Measurements from ENCODE around the gene WDR89.

DNA sequence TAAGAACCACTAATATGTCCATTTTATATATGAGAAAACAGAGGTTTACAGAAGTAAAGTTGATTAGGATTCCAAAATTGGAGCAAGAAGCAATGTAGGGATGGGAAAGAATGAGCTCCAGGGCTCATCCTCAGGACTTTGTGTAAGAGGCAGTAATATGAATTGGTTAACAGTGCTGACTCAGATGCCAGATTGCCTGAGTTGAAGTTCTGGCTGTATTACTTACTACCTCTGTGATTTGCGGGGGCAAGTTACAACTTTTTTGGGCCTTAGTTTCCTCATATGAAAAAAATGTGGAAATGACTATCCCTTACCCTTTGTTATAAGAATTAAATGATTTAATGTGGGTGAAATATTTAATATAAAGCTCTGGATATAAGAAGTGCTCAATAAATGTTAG is 63.4 kb downstream of the WDR89 start:
- TF ChIP-seq, protein P1, sequence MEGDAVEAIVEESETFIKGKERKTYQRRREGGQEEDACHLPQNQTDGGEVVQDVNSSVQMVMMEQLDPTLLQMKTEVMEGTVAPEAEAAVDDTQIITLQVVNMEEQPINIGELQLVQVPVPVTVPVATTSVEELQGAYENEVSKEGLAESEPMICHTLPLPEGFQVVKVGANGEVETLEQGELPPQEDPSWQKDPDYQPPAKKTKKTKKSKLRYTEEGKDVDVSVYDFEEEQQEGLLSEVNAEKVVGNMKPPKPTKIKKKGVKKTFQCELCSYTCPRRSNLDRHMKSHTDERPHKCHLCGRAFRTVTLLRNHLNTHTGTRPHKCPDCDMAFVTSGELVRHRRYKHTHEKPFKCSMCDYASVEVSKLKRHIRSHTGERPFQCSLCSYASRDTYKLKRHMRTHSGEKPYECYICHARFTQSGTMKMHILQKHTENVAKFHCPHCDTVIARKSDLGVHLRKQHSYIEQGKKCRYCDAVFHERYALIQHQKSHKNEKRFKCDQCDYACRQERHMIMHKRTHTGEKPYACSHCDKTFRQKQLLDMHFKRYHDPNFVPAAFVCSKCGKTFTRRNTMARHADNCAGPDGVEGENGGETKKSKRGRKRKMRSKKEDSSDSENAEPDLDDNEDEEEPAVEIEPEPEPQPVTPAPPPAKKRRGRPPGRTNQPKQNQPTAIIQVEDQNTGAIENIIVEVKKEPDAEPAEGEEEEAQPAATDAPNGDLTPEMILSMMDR (conservative IDR thresholded peaks at IDR 0.05; ENCODE audit: low read length) = no peak
- TF ChIP-seq EZH2phosphoT487 (IDR thresholded peaks at IDR 0.05; ENCODE audit: borderline replicate concordance, low read depth, low read length) = no peak
